H1 (cell line): Measurements from ENCODE around the gene NOC2L. TPM values are rescaled to one million over a fixed set of nuclear protein-coding genes. Genes with fewer than 3 reads are reported as not detected.

Experiments
- CTCF ChIA-PET: fragments of 300-600 bp; sonication (Branson Sonifier 250); formaldehyde crosslinking; loops from one replicate; lab custom pipeline; 2021; ENCODE audit not compliant: partially characterized antibody; lab: Charles Lee
- POLR2A ChIA-PET: fragments of 300-600 bp; sonication (Branson Sonifier 250); formaldehyde crosslinking; loops from one replicate; lab custom pipeline; 2021; ENCODE audit warnings: inconsistent platforms; ENCODE audit not compliant: partially characterized antibody; lab: Charles Lee
- DNase-seq, 2 experiments: peaks; one replicate each; pipeline versions ENCODE4 v3.0.0 to v3.0.0-alpha.2; 2010 to 2022; ENCODE audit warnings: low spot score in 2 of 2, low read depth in 1 of 2, mixed read lengths in 1 of 2
- FAIRE-seq: peaks from 2 replicates; lab custom pipeline; 2011; peaks lifted over from hg19 to GRCh38; lab: Jason Lieb, UNC
- H2AFZ ChIP-seq: 2 replicates; pipeline ENCODE4 v1.8.1; 2012; ENCODE audit warnings: low read length, inconsistent platforms
- H2AK5ac ChIP-seq: 2 replicates; pipeline ENCODE4 v1.6.1; 2013; ENCODE audit warnings: low read depth, low read length
- H2BK120ac ChIP-seq: replicated peaks from 2 replicates; pipeline ENCODE3; 2013; ENCODE audit warnings: low read depth, low read length, inconsistent platforms
- H2BK12ac ChIP-seq: 2 replicates; pipeline ENCODE4 v1.6.1; 2013; ENCODE audit warnings: low read depth, low read length
- H2BK15ac ChIP-seq: 2 replicates; pipeline ENCODE4 v1.6.1; 2013; ENCODE audit warnings: low read length
- H2BK20ac ChIP-seq: 2 replicates; pipeline ENCODE4 v1.6.1; 2013; ENCODE audit warnings: low read length
- H2BK5ac ChIP-seq: 2 replicates; pipeline ENCODE4 v1.6.1; 2013; ENCODE audit warnings: low read depth, low read length
- H3K14ac ChIP-seq: 2 replicates; pipeline ENCODE4 v1.6.1; 2013; ENCODE audit warnings: inconsistent platforms; ENCODE audit not compliant: insufficient read length
- H3K18ac ChIP-seq: 2 replicates; pipeline ENCODE4 v1.6.1; 2013; ENCODE audit warnings: low read length; ENCODE audit errors: extremely low read depth
- H3K23ac ChIP-seq: 2 replicates; pipeline ENCODE4 v1.6.1; 2013; ENCODE audit warnings: inconsistent platforms; ENCODE audit not compliant: insufficient read length
- H3K23me2 ChIP-seq: 2 replicates; pipeline ENCODE4 v1.6.1; 2013; ENCODE audit warnings: low read depth, low read length
- H3K27ac ChIP-seq: 2 replicates; pipeline ENCODE4 v1.6.1; 2011; ENCODE audit warnings: low read depth, low read length, inconsistent platforms
- H3K27me3 ChIP-seq, 4 experiments: replicated peaks in 1 of 4; 1 replicate in 1 of 4; 2 replicates in 3 of 4; pipeline versions ENCODE4 v1.6.1 to v1.8.1; 2011 to 2013; ENCODE audit warnings: low read length in 3 of 4, mild to moderate bottlenecking in 3 of 4, inconsistent platforms in 2 of 4, mixed read lengths in 2 of 4, moderate library complexity in 1 of 4; ENCODE audit not compliant: control insufficient read depth in 3 of 4, insufficient read depth in 3 of 4; ENCODE audit errors: extremely low read depth in 1 of 4
- H3K36me3 ChIP-seq, 4 experiments: 2 replicates each; pipeline versions ENCODE4 v1.6.1 to v1.8.1; 2011 to 2013; ENCODE audit warnings: mild to moderate bottlenecking in 4 of 4, low read length in 3 of 4, moderate library complexity in 2 of 4, control low read depth in 1 of 4, inconsistent platforms in 1 of 4; ENCODE audit not compliant: insufficient read depth in 4 of 4, control insufficient read depth in 2 of 4
- H3K4ac ChIP-seq: replicated peaks from 2 replicates; pipeline ENCODE3; 2013; ENCODE audit warnings: low read length, low read depth, mixed read lengths, inconsistent platforms; ENCODE audit not compliant: insufficient read length
- H3K4me1 ChIP-seq, 4 experiments: replicated peaks in 1 of 4; 1 replicate in 1 of 4; 2 replicates in 3 of 4; pipeline versions ENCODE4 v1.6.1 to v1.8.1; 2011 to 2013; ENCODE audit warnings: low read length in 3 of 4, inconsistent platforms in 2 of 4, mixed read lengths in 1 of 4; ENCODE audit not compliant: insufficient read depth in 4 of 4, control insufficient read depth in 3 of 4
- H3K4me2 ChIP-seq, 2 experiments: 2 replicates each; pipeline versions ENCODE4 v1.6.1 to v1.8.1; 2011 to 2013; ENCODE audit warnings: low read depth in 2 of 2, low read length in 2 of 2, control low read depth in 1 of 2, inconsistent platforms in 1 of 2, mild to moderate bottlenecking in 1 of 2; ENCODE audit not compliant: insufficient read depth in 1 of 2
- H3K4me3 ChIP-seq, 4 experiments: fragments of 200-600, 300-600 bp in 1 of 4; sonication (generic), shearing (Covaris generic), sonication (Bioruptor Twin) in 1 of 4; 2 replicates each; pipeline versions ENCODE4 v1.5.1 to v1.8.1; 2011 to 2016; ENCODE audit warnings: low read length in 4 of 4, low read depth in 3 of 4, control low read depth in 2 of 4, inconsistent platforms in 2 of 4, mild to moderate bottlenecking in 2 of 4, mixed read lengths in 1 of 4, moderate library complexity in 1 of 4; ENCODE audit not compliant: insufficient read depth in 2 of 4; ENCODE audit errors: extremely low read depth in 1 of 4
- H3K56ac ChIP-seq: replicated peaks from 2 replicates; pipeline ENCODE3; 2013; ENCODE audit warnings: low read depth, mild to moderate bottlenecking, mixed read lengths, low read length, inconsistent platforms; ENCODE audit not compliant: insufficient read length
- H3K79me1 ChIP-seq: 2 replicates; pipeline ENCODE4 v1.6.1; 2013; ENCODE audit warnings: low read depth, low read length, control low read depth
- H3K79me2 ChIP-seq, 2 experiments: 2 replicates each; pipeline versions ENCODE4 v1.6.1 to v1.8.1; 2012 to 2013; ENCODE audit warnings: low read length in 2 of 2, mild to moderate bottlenecking in 2 of 2, inconsistent platforms in 1 of 2; ENCODE audit not compliant: insufficient read depth in 2 of 2, control insufficient read depth in 1 of 2
- H3K9ac ChIP-seq, 4 experiments: replicated peaks in 1 of 4; 1 replicate in 1 of 4; 2 replicates in 3 of 4; pipeline versions ENCODE4 v1.6.1 to v1.8.1; 2011 to 2013; ENCODE audit warnings: low read depth in 3 of 4, low read length in 3 of 4, control low read depth in 2 of 4, mild to moderate bottlenecking in 2 of 4, moderate library complexity in 2 of 4, inconsistent platforms in 1 of 4; ENCODE audit errors: extremely low read depth in 1 of 4
- H3K9me3 ChIP-seq, 2 experiments: 2 replicates each; pipeline versions ENCODE4 v1.6.1 to v1.8.1; 2012 to 2013; ENCODE audit warnings: mild to moderate bottlenecking in 2 of 2, moderate library complexity in 2 of 2, control low read depth in 1 of 2, inconsistent platforms in 1 of 2, low read depth in 1 of 2, low read length in 1 of 2, mixed read lengths in 1 of 2; ENCODE audit not compliant: insufficient read depth in 2 of 2
- H4K20me1 ChIP-seq, 2 experiments: replicated peaks in 1 of 2; 2 replicates each; pipeline versions ENCODE3 to v1.8.1; 2011 to 2013; ENCODE audit warnings: inconsistent platforms in 2 of 2, low read length in 2 of 2, mild to moderate bottlenecking in 1 of 2; ENCODE audit not compliant: insufficient read depth in 2 of 2, control insufficient read depth in 1 of 2
- H4K5ac ChIP-seq: 2 replicates; pipeline ENCODE4 v1.6.1; 2013; ENCODE audit warnings: low read length, low read depth, mixed read lengths, inconsistent platforms; ENCODE audit not compliant: insufficient read length
- H4K8ac ChIP-seq: 2 replicates; pipeline ENCODE4 v1.8.0; 2013; ENCODE audit warnings: mild to moderate bottlenecking, moderate library complexity, low read length, inconsistent platforms; ENCODE audit not compliant: insufficient read depth; ENCODE audit errors: extremely low read depth
- H4K91ac ChIP-seq: replicated peaks from 2 replicates; pipeline ENCODE3; 2013; ENCODE audit warnings: low read length, mixed read lengths, inconsistent platforms; ENCODE audit not compliant: insufficient read length
- ASH2L ChIP-seq: fragments of 200-600, 300-600 bp; sonication (generic); IDR thresholded peaks from one replicate; pipeline ENCODE4 v1.7.1; 2017; ENCODE audit warnings: low read length
- ATF2 ChIP-seq: IDR thresholded peaks from 2 replicates; pipeline ENCODE4 v1.6.1; 2012; ENCODE audit warnings: low read length, inconsistent platforms
- CBX8 ChIP-seq: fragments of 300-800, 300-1000 bp; sonication (generic); IDR thresholded peaks from 2 replicates; pipeline ENCODE4 v1.7.1; 2016; ENCODE audit warnings: low read depth, low read length, borderline replicate concordance
- FOSL1 ChIP-seq: IDR thresholded peaks from 2 replicates; pipeline ENCODE4 v1.6.1; 2011; ENCODE audit warnings: mild to moderate bottlenecking, low read depth, low read length, moderate library complexity; ENCODE audit not compliant: insufficient read depth
- MAX ChIP-seq: IDR thresholded peaks from 2 replicates; pipeline ENCODE4 v1.6.1; 2012; ENCODE audit warnings: inconsistent platforms
- NRF1 ChIP-seq: IDR thresholded peaks from 2 replicates; pipeline ENCODE4 v1.6.1; 2011; ENCODE audit warnings: mild to moderate bottlenecking, low read depth, low read length, improper control_type of control experiment
- SAP30 ChIP-seq: fragments of 300-600 bp; sonication (generic); IDR thresholded peaks from 2 replicates; pipeline ENCODE4 v1.7.1; 2012; ENCODE audit warnings: low read length, moderate library complexity, mild to moderate bottlenecking, inconsistent platforms; ENCODE audit not compliant: insufficient read depth, insufficient replicate concordance
- SP1 ChIP-seq: IDR thresholded peaks from 2 replicates; pipeline ENCODE4 v1.6.1; 2011; ENCODE audit warnings: low read depth, low read length
- SP4 ChIP-seq: IDR thresholded peaks from 2 replicates; pipeline ENCODE4 v1.6.1; 2012; ENCODE audit warnings: low read length, inconsistent platforms
- SRF ChIP-seq: IDR thresholded peaks from 2 replicates; pipeline ENCODE4 v1.6.1; 2011; ENCODE audit warnings: mild to moderate bottlenecking, low read depth, low read length, moderate library complexity
- TBP ChIP-seq: IDR thresholded peaks from 2 replicates; pipeline ENCODE4 v1.6.1; 2011; ENCODE audit warnings: low read depth, low read length, improper control_type of control experiment
- WGBS, 2 experiments: shearing (Covaris generic) in 1 of 2; methylation state at CpG; one replicate each; pipeline versions ENCODE4 v1.1.6 to v1.1.7; 2013 to 2015; ENCODE audit warnings: low lambda C conversion rate in 2 of 2, mixed read lengths in 2 of 2, inconsistent platforms in 1 of 2, low coverage in 1 of 2, missing lambda C conversion rate in 1 of 2; ENCODE audit not compliant: insufficient replicate concordance in 2 of 2, insufficient coverage in 1 of 2, insufficient read length in 1 of 2; ENCODE audit errors: extremely low coverage in 1 of 2, missing lambda C conversion rate in 1 of 2; 5-methylcytosine and 5-hydroxymethylcytosine counted together
- polyA plus RNA-seq, 7 experiments: library from polyadenylated mRNA; depleted of rRNA in 3 of 7; stranded (reverse) in 5 of 7; unstranded in 2 of 7; fragments of >200 nt in 5 of 7; fragments of 200-250 nt in 2 of 7; gene quantifications; 1 replicate in 5 of 7; 2 replicates in 1 of 7; 4 replicates in 1 of 7; pipeline versions ENCODE4 v1.2.1 to v1.2.3, GENCODE V29; 2011 to 2013; ENCODE audit warnings: missing spikeins in 2 of 7, mixed read lengths in 2 of 7
- total RNA-seq: library from RNA; stranded (reverse); fragmentation: NEBNext Ultra II Directional; extraction: Animal tissue kit (Norgen Biotek cat#: 25700); gene quantifications from 2 replicates; pipeline ENCODE4 v1.2.1, GENCODE V29; 2021

NOC2L gene
- total and polyA plus RNA-seq, 2 of the 8 experiments (the other 6 are each of a cell fraction or from before 2014, with no cell fraction given) = 74.7 to 130 TPM

- POLR2A ChIA-PET = interaction anchor here (0.9 to 9.5 kb wide), 3 partner anchors 8 to 17 kb away, joined by 3 to 65 read pairs (median 14); partner anchors contain the start of gene NOC2L
- H2BK120ac ChIP-seq = no peak overlapping the region
- TF ChIP-seq SAP30 (no peak), SRF (no peak), SP1 (no peak), NRF1 (no peak), MAX (no peak), ASH2L (no peak), FOSL1 (no peak), TBP (no peak), SP4 (no peak), ATF2 (no peak), CBX8 (no peak)
Measured at GRCh38 chr1:938088-938683, 20.9 kb downstream of the NOC2L start.

More at GRCh38 chr1:938088-938683, 20.9 kb downstream of the NOC2L start:
- H3K4ac ChIP-seq = no peak overlapping the region
- DNase-seq (no peak), FAIRE-seq (no peak)
- no peaks in the 10 kb centered on the region for H3K79me1 ChIP-seq
- H3K14ac ChIP-seq = no peak overlapping the region
- peaks cover 5 to 45% (median 30%) of the 10 kb centered on the region in 4 experiments for H3K4me1 ChIP-seq
- H3K56ac ChIP-seq = no peak overlapping the region
- H2BK5ac ChIP-seq = no peak overlapping the region
- H4K5ac ChIP-seq = no peak overlapping the region
- H3K23me2 ChIP-seq = peaks cover 7% of the 10 kb centered on the region; the same call in 1 of the 2 replicates
- H2BK20ac ChIP-seq = no peak overlapping the region
- H2AK5ac ChIP-seq = no peak overlapping the region
- peaks cover 78 to 86% (median 85%) of the 10 kb centered on the region in 4 experiments for H3K27me3 ChIP-seq
- peaks cover 10 to 28% of the 10 kb centered on the region in 2 experiments for H4K20me1 ChIP-seq
- H3K23ac ChIP-seq = no peak overlapping the region
- no peaks in the 10 kb centered on the region for H3K79me2 ChIP-seq
- H3K27ac ChIP-seq = no peak overlapping the region
- no peak overlapping the region for H2BK15ac ChIP-seq
- 89% methylated on average over 15 of the region's 15 CpGs; no CpG with 5 or more reads in 1 of the 2 experiments for WGBS, 2 experiments
- no peak overlapping the region for H3K18ac ChIP-seq
- no peak overlapping the region for H2AFZ ChIP-seq
- peak overlapping the region; percentile 68; the same call in 1 of the 2 replicates for H4K8ac ChIP-seq
- peaks cover 0 to 4% (median 0%) of the 10 kb centered on the region in 4 experiments; a peak in 1 of 8 replicates for H3K36me3 ChIP-seq
- no peak overlapping the region for H3K9ac ChIP-seq
- H3K4me3 ChIP-seq = no peak overlapping the region
- CTCF ChIA-PET = interaction anchor here (0.9 to 5.3 kb wide), 12 partner anchors 8 to 95 kb away, joined by 3 to 45 read pairs (median 6); partner anchors contain the start of gene PLEKHN1
- H3K4me2 ChIP-seq = no peak overlapping the region
- no peaks in the 10 kb centered on the region for H3K9me3 ChIP-seq
- no peak overlapping the region for H2BK12ac ChIP-seq
- H4K91ac ChIP-seq = no peak overlapping the region
